RPMI7951 (cell line): ENCODE data around the gene MEGF9. TPM values are rescaled to one million over a fixed set of nuclear protein-coding genes. Genes with fewer than 3 reads are reported as not detected.
"Not testable (repeated sequence)": the region's sequence is repeated elsewhere in the genome, so short reads cannot be mapped to it uniquely, and the experiment has no call there.

Experiments
- DNase-seq: peaks from one replicate; pipeline ENCODE4 v3.0.0-alpha.2; 2012; ENCODE audit warnings: low read depth
- total RNA-seq: library from RNA; depleted of rRNA; stranded (reverse); fragments of >200 nt; shearing (Covaris generic); gene quantifications from 2 replicates; pipeline ENCODE4 v1.2.3, GENCODE V29; 2014

Gene MEGF9
- total RNA-seq, 1 experiment from 2014 or later = 10.5 TPM

- no peak for DNase-seq
Measured at GRCh38 chr9:120659676-120660075, 54.6 kb downstream of the MEGF9 start.

- no peak for DNase-seq
Measured at GRCh38 chr9:120659209-120659608, 55.1 kb downstream of the MEGF9 start.

- peak; percentile 51 for DNase-seq
Measured at GRCh38 chr9:120655005-120655622, 59.2 kb downstream of the MEGF9 start.

- no peak for DNase-seq
Measured at GRCh38 chr9:120654272-120654671, 60.0 kb downstream of the MEGF9 start.

DNA sequence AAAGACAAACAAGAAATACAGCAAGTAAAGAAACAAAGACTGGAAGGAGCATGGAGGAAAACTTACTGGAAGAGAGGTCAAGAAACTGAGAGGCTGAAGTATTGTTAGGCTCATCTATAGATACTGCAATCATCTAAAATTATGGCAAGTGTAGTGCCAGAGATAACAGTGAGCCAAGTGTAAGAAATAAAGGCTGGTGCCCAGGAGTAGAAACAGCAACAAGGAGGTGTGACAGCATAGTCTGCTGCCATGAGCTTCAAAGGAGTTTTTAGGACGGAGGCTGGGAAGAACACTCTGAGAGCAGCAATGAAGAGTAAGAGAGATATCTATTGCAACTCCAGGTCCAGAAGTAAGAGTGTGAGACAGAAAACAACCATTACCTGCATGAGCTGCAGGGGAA lies 60.5 kb downstream of the MEGF9 start:
- DNase-seq = no peak

- DNase-seq = no peak
Measured at GRCh38 chr9:120652934-120653333, 61.3 kb downstream of the MEGF9 start.

DNA sequence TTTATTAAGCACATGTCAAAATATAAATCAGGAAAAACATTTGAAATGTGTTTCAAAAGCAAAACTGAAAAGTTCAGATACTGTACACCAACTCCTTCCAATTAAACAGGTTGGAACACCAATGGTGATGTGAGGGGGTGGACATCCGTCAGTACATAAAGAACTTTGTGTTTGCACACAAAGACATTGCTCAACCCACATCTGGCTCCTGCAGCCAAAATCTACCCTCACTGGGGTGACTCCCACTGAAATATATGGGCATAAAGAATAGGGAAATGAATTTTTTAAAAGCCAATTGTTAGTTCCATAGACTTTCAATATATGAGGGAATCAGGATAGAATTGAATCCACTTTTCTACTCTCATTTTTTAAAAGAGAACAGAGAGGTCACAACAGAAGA lies 63.9 kb downstream of the MEGF9 start:
- DNase-seq = no peak

GRCh38 chr9:120648581-120649197 lies 65.6 kb downstream of the MEGF9 start:
- no peak for DNase-seq

- DNase-seq = no peak
Measured at GRCh38 chr9:120646948-120647347, 67.3 kb downstream of the MEGF9 start.

DNA sequence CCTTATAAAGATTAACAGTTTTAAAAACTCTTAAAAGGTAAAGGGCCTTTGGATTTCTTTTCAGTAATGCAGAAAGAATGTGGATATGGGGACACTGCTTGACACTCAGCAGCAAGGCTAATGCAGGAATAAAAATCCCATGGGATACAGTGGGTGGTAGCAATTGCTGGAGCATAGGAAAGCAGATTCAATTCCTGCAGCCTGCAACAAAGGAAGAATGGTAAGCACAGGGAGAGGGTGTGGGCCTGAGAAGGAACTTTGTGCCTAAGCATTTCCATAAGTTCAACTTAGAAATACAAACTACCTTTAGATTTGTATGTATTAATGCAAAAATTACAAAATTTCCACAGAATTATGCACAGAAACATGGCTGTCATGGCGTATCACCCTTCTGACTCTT lies 68.5 kb downstream of the MEGF9 start:
- no peak for DNase-seq

DNA sequence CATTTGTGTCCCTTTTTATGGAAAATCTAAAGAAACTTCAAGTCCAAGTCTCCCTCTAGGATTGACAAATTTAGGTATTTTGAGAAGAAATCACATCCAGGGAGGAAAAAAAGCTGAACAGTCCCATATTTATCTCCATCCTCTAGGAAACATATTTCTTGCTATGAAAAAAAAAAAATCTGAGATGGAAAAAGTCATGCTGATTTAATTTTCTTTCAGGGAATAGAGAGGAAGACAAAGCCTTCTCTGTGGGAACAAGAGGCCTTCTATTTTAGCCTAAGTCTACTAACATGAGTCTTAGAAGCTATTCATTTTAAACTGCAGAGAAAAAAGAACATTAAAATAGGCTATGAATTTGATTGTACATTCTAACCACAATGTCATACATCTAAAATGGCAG lies 71.2 kb downstream of the MEGF9 start:
- DNase-seq = peak; percentile 22

- peak; percentile 35 for DNase-seq
Measured at GRCh38 chr9:120642129-120642770, 72.0 kb downstream of the MEGF9 start.

DNA sequence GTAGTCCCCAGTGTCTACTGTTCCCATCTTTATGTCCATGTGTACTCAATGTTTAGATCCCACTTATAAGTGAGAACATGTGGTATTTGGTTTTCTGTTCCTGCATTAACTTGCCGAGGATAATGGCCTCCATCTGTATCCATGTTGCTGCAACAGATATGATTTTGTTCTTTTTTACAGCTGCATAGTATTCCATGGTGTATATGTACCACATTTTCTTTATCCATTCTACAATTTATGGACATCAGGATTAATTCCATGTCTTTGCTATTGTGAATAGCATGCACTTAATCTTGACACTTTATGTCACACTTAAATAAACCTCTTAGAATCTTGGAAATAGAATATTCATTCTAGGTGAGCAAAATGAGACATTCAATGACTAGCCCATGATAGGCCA lies 73.4 kb downstream of the MEGF9 start:
- DNase-seq = not testable (repeated sequence)

DNA sequence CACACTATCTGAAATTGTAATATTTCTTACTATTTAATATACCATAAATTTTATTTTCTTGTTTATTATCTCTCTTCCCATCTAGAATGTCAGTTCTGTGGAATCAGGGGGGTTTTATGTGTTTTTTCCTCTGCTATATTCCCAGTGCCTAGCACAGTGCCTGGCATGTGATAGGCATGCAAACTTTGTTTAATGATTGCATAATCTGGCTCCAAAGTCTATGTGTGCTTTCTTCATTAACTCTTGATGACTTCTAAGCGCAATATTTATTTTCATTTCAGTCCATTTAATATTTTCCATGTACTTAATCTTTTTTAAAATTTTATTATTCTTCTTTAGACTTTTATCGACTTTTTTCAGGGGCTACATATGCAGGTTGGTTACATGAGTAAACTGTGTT lies 73.9 kb downstream of the MEGF9 start:
- DNase-seq = no peak

DNA sequence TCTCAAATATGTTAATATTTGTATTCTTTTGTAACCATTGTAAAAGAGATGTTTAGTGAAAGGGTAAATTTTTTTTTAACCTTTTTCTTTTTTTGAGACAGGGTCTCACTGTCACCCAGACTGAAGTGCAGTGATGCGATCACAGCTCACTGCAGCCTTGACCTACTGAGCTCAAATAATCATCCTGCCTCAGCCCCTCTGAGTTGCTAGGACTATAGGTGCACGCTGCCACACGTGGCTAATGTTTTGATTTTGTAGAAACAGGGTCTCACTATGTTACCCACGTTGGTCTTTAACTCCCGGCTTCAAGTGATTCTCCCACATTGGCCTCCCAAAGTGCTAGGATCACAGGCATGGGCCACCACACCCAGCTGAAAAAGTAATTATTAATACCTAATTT lies 76.4 kb downstream of the MEGF9 start:
- DNase-seq = no peak

DNA sequence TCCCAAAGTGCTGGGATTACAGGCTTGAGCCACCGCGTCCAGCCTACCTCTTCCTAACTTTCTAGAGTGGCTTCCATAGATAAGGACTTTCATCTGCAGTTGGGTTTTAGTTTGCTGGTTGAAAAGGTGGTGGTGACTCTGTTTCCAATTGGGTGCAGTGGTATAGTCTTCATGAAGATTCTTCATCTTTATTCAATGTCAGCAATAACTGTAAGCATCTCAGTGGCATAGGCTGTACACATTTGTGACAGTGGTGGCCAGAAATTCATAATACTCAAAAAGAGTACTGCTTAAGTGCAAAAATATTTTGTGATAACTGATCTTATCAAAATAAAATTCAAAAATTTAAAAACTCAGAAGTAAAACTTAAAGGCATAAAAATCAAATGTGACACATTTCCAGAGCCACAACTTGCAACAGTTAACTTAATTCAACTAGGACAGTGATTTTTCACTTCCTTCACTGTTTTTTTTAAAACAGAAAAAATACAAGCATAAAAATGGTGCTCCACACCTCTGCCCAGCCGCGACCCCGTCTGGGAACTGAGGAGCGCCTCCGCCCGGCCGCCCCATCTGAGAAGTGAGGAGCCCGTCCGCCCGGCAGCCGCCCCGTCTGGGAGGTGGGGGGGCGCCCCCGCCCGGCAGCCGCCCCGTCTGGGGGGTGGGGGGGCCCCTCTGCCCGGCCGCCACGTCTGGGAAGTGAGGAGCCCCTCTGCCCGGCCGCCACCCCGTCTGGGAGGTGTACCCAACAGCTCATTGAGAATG lies 77.9 kb downstream of the MEGF9 start:
- no peak for DNase-seq

- no peak for DNase-seq
Measured at GRCh38 chr9:120635011-120635410, 79.3 kb downstream of the MEGF9 start.

GRCh38 chr9:120630333-120630732 lies 83.9 kb downstream of the MEGF9 start:
- no peak for DNase-seq

GRCh38 chr9:120628925-120629497 lies 85.3 kb downstream of the MEGF9 start:
- DNase-seq = peak; percentile 61

GRCh38 chr9:120628207-120628924 lies 85.9 kb downstream of the MEGF9 start:
- no peak for DNase-seq

- DNase-seq = no peak
Measured at GRCh38 chr9:120627073-120627472, 87.2 kb downstream of the MEGF9 start.

GRCh38 chr9:120626512-120626911 lies 87.8 kb downstream of the MEGF9 start:
- no peak for DNase-seq
